Jurkat, Clone E6-1 (cell line): ENCODE measurements around the gene SLC35C1. TPM values are rescaled to one million over a fixed set of nuclear protein-coding genes. Genes with fewer than 3 reads are reported as not detected.

Experiments
- DNase-seq: peaks from one replicate; pipeline ENCODE4 v3.0.0-alpha.2; 2011; ENCODE audit warnings: low read depth, low spot score
- H3K4me3 ChIP-seq: 2 replicates; pipeline ENCODE4 v1.5.1; 2011; ENCODE audit warnings: mild to moderate bottlenecking, low read length, control low read depth, moderate library complexity
- polyA plus RNA-seq: library from polyadenylated mRNA; unstranded; fragments of >200 nt; gene quantifications from one replicate; pipeline ENCODE4 v1.2.1, GENCODE V29; 2012; ENCODE audit warnings: missing spikeins; ENCODE audit not compliant: insufficient read length, insufficient read depth

SLC35C1 gene
- 11.4 TPM for polyA plus RNA-seq

- peak within 1 kb of the TSS; percentile 68 for H3K4me3 ChIP-seq
- DNase-seq = peak; percentile 85
Observed at GRCh38 chr11:45804761-45805304, at the start of gene SLC35C1. Gene SLC35C1, plus strand, starts transcription at chr11:45805149. Its CDS starts 653 bp downstream, at chr11:45805802.

GRCh38 chr11:45755281-45755859 is 49.6 kb upstream of the SLC35C1 start:
- no peak overlapping the region for H3K4me3 ChIP-seq
- DNase-seq = no peak

GRCh38 chr11:45756384-45757010 is 48.5 kb upstream of the SLC35C1 start:
- no peak overlapping the region for H3K4me3 ChIP-seq
- no peak for DNase-seq

DNA sequence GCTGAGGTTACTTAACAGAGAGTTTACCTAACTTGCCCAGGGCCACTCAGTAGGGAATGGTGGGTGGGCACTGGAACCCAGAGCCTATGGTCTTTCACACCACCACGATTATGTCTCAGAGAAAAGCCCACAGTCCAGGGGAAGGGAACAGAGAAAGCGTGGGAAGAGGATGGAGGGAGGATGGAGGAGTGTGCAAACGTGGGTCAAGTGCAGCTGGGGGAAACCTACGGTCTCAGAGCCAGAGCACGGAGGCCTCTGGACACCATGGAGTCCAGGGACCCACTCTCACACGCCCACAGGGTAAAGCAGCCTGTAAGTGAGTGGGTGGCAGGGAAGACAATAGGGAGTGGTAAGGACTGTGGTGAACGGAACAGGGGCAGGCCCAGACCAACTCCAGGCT is 47.3 kb upstream of the SLC35C1 start:
- no peak overlapping the region for H3K4me3 ChIP-seq
- no peak for DNase-seq

- no peak for DNase-seq
- H3K4me3 ChIP-seq = no peak overlapping the region
Observed at GRCh38 chr11:45761659-45762058, 43.3 kb upstream of the SLC35C1 start.

- no peak for DNase-seq
- no peak overlapping the region for H3K4me3 ChIP-seq
Observed at GRCh38 chr11:45765107-45765668, 39.8 kb upstream of the SLC35C1 start.

DNA sequence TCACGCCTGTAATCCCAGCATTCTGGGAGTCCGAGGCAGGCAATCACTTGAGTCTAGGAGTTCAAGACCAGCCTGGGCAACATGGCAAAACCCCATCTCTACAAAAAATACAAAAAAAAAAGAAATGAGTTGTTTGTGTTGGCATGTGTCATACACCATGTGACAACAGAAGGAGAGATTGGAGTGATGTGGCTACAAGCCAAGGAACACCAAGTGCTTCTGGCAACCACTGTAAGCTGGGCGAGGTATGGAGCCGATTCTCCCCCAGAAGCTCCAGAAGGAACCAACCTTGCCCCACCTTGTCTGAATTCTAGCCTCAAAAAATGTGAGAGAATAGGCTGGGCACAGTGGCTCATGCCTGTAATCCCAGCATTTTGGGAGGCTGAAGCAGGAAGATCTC is 39.1 kb upstream of the SLC35C1 start:
- no peak overlapping the region for H3K4me3 ChIP-seq
- no peak for DNase-seq

GRCh38 chr11:45766469-45766868 is 38.5 kb upstream of the SLC35C1 start:
- no peak overlapping the region for H3K4me3 ChIP-seq
- no peak for DNase-seq

DNA sequence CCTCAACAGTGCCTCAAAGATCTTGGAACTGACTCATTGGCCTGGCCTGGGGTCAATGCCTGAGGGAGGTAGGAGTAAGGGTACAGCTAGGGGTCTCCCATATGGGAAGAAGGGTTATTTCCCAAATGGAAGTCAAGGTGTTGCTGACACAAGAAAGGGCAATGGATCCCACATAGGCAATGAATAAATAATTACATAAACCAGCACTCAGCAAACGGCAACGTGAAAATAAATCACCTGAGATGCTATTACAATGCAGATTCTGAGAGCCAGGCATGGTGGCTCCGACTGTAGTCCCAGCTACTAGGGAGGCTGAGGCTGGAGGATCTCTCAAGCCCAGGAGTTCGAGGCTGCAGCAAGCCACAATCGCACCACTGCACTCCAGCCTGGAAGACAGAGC is 36.5 kb upstream of the SLC35C1 start:
- DNase-seq = no peak
- H3K4me3 ChIP-seq = no peak overlapping the region

DNA sequence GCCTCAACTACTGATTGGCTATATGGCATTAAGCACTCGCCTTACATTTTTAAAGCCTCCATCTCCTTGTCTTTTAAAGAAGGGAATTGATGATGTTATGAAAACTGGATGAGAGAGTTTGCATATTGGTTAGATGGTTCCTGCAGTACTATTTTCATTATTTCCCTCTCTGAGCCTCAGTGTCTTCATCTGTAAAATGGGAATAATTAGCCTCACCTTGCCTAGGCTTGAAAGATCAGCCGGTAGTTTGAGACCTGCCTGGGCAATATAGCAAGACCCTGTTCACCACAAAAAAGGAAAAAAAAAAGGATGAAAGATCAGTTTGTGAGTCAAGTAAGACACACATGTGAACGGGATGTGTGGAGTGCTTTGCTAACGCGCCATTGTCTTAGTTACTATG is 35.0 kb upstream of the SLC35C1 start:
- DNase-seq = no peak
- no peak overlapping the region for H3K4me3 ChIP-seq

DNA sequence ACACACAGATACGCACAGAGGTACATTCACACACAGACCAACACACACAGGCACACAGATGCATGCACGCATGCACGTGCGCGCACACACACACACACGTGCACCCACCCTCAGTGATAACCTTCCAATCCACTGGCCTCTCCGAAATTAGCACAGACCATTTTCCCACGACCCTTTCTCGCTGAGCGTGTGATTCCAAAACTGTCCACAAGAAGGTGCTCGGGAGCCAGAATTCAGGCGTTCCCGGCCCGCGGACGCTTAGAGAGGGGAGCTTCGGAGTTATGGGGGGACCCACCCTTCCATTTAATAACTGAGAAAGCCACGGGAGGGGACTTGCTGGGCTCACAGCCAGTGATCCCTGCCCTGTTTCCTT is 33.8 kb upstream of the SLC35C1 start:
- DNase-seq = peak; percentile 43

GRCh38 chr11:45771566-45772448 is 33.1 kb upstream of the SLC35C1 start:
- DNase-seq = peak; percentile 55
- H3K4me3 ChIP-seq = peak overlapping the region; percentile 65

More for the DNA sequence above, 33.8 kb upstream of the SLC35C1 start:
- peak overlapping the region; percentile 65 for H3K4me3 ChIP-seq

DNA sequence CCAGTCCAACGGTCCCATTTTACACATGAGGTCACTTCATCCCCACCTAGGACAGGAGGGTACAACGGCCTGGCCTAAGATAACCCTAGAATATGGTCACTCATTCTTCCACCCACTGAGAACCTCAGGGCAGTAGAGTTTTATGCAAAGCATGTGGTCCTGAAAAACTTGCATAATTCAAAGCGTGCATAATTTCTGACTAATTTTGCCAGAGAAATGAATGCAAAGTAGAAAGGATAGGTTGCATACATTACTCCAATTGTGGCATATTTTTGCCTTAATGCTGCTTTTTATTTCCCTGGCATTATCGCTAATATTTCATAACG is 32.5 kb upstream of the SLC35C1 start:
- DNase-seq = no peak
- H3K4me3 ChIP-seq = no peak overlapping the region

DNA sequence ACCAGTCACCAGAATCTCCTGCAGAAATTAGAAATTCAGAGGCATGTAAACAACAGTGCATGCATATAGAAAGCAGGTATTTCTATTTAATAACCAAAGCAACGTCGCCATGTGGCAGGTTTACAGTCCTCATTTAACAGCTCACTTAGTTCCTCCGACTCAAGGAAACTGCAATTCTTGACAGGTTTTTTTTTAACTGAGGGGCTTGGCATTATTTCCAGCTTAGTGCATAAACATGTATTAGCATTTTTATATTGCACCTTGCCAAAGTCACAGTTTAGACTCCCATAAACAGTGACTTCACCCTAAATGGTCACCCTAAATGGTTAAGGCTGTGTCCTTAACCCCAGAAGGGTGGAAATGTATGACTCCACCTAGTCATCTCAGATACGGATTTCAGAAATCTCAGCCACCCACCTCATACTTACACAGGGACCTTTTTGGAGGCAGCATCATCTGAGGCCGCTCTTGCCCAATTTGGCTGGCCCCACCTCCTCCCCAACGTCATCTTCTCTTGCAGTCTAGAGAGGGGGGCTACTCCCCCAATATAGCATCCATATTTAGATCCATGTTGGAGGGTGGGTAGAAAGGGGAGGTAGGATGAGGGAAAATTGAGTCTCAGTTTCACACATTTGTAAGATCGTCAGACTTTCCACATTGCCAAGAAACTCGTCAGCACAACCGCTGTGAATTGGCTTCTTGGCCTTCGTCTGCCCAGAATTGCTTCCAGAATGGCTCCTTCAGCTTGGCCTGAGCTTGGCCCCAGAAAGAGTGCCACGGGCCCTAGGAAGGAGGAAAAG is 31.8 kb upstream of the SLC35C1 start:
- H3K4me3 ChIP-seq = no peak overlapping the region
- no peak for DNase-seq

DNA sequence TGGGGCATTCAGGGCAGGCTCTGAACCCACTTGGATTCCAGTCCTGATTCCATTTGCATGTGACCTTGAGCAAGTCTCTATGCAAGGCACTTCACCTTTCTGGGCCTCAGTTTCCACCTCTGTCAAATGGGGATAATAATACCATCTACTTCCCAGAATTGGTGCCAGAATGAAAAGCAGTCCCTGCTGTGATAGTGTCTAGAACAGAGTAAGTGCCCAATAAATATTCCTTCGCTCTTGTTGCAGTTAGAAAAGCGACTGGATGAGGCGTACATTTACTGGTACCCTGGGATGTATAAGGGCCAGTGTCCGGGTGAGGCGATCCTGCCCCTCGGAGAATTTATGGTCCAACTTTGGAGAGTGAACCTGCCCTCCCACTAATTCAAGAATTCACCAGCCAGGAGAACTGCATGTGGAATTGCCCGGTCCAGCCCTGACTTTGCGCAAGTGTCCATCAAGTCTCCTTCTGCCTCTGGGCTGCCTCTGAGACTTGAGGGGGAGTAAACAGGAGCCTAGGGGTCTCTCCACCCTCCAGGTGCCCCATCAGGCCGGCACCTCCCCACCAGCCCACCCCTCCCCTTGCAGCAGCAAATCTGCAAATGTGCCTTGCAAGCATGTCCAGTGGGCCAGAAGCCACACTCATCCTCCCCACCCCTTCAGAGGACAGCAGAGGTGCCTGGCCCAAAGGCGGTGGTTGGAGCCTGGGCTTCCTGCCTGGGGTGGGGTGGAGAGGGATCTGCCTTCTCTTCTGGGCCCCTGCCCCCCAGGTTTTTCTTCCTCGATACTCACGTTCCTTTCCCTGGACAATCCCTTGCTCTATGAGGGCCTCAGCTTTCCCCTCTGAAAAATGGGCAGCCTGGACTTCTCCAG is 30.9 kb upstream of the SLC35C1 start:
- DNase-seq = no peak
- H3K4me3 ChIP-seq = no peak overlapping the region

GRCh38 chr11:45774786-45775185 is 30.2 kb upstream of the SLC35C1 start:
- H3K4me3 ChIP-seq = no peak overlapping the region
- DNase-seq = no peak

GRCh38 chr11:45777127-45777969 is 27.6 kb upstream of the SLC35C1 start:
- DNase-seq = no peak
- H3K4me3 ChIP-seq = no peak overlapping the region
